Ovary (tissue), 9 donors: ENCODE data around the gene TMEM184A. TPM values are rescaled to one million over a fixed set of nuclear protein-coding genes. Genes with fewer than 3 reads are reported as not detected.

Source experiments
- DNase-seq, 5 donors: peaks; one replicate each; pipeline ENCODE4 v3.0.0-alpha.2; 2019 to 2020
- H3K27ac ChIP-seq, 2 donors: fragments of 200-600 bp; one replicate each; pipeline versions ENCODE4 v1.5.1 to v1.8.0; 2019 to 2022
- H3K27me3 ChIP-seq: fragments of 200-600 bp; one replicate; pipeline ENCODE4 v1.8.0; 2022
- H3K36me3 ChIP-seq: fragments of 200-600 bp; sonication (generic); one replicate; pipeline ENCODE4 v1.5.1; 2019
- H3K4me1 ChIP-seq: one replicate; pipeline ENCODE4 v1.8.1; 2013; ENCODE audit warnings: mild to moderate bottlenecking, moderate library complexity; ENCODE audit not compliant: insufficient read depth
- H3K4me3 ChIP-seq: fragments of 200-600 bp; sonication (generic); one replicate; pipeline ENCODE4 v1.5.1; 2017
- H3K9me3 ChIP-seq, 2 donors: fragments of 200-600 bp in 1 of 2; sonication (generic) in 1 of 2; one replicate each; pipeline versions ENCODE4 v1.5.1 to v1.8.1; 2013 to 2019; ENCODE audit warnings: mild to moderate bottlenecking in 1 of 2, moderate library complexity in 1 of 2
- CTCF ChIP-seq, 3 donors: fragments of 450-650 bp in 2 of 3; fragments of 200-600 bp in 1 of 3; IDR thresholded peaks; one replicate each; pipeline versions ENCODE4 v1.5.1 to v1.8.0; 2016 to 2022; ENCODE audit warnings: antibody characterized with exemption in 3 of 3, mild to moderate bottlenecking in 1 of 3
- EP300 ChIP-seq: sonication (generic); formaldehyde crosslinking; IDR thresholded peaks from one replicate; pipeline ENCODE4 v1.6.1; 2017; ENCODE audit warnings: antibody characterized with exemption
- POLR2A ChIP-seq: fragments of 450-650 bp; IDR thresholded peaks from one replicate; pipeline ENCODE4 v1.6.1; 2017; ENCODE audit warnings: antibody characterized with exemption, mild to moderate bottlenecking, moderate library complexity
- WGBS, 3 donors: extraction: QIAGEN DNeasy Blood & Tissue Kit in 1 of 3; methylation state at CpG; one replicate each; pipeline versions ENCODE4 v1.1.5 to v1.1.7; 2013 to 2017; 5-methylcytosine and 5-hydroxymethylcytosine counted together
- intact Hi-C, 4 donors: fragments of 100-400 bp; cut with DNase I; formaldehyde crosslinking; loops; one replicate each; pipeline versions ENCODE4 v1.11.0 to v1.15.1; 2022 to 2023
- polyA plus RNA-seq, 2 donors: library from polyadenylated mRNA; stranded (reverse); fragments of 200-250 nt in 1 of 2; fragments of 350-450 nt in 1 of 2; fragmentation: Illumina TruSeq in 1 of 2; extraction: RNeasy Lipid Tissue Mini Kit (QIAGEN cat#74804) in 1 of 2; gene quantifications; one replicate each; pipeline ENCODE4 v1.2.3, GENCODE V29; 2013 to 2014
- total RNA-seq, 7 donors: library from RNA; depleted of rRNA in 2 of 7; stranded (reverse); fragments of >200 nt in 2 of 7; fragmentation: NEBNext Ultra II Directional in 3 of 7; extraction: Animal tissue kit (Norgen Biotek cat#: 25700) in 3 of 7; gene quantifications; one replicate each; pipeline versions ENCODE4 v1.1.0 to v1.2.4, GENCODE V29; 2016 to 2023
- donor health status: DM: no; HTN: no; CAD: no; lungs with moderate emphysema.
- donor health status: DM: no; HTN: no; CAD: no.
- donor health status: Bipolar disorder and iron deficiency.
- donor health status: DM: yes; HTN: yes; CAD: no.
- donor health status: DM: no; HTN: no; CAD: no.
- donor health status: DM: yes; HTN: yes; CAD: no.

TMEM184A gene
- total and polyA plus RNA-seq, 9 donors: 0.05 to 8.4 (median 1.6) TPM; not detected in 2

- DNase-seq: no peak
- Histone ChIP-seq H3K27me3 (no peaks in the 10 kb centered on the region), H3K4me3 (no peak overlapping the region), H3K27ac (no peak overlapping the region), H3K9me3 (no peaks in the 10 kb centered on the region), H3K4me1 (peaks cover 2% of the 10 kb centered on the region), H3K36me3 (no peaks in the 10 kb centered on the region)
- TF ChIP-seq POLR2A: no peak
- no peak for TF ChIP-seq EP300
- TF ChIP-seq CTCF (IDR thresholded peaks at IDR 0.05): no peak
- intact Hi-C loops: no loop called here
- WGBS, 3 donors: 88 to 89% (median 88%) methylated on average over 15 of the region's 15 CpGs
Measured at GRCh38 chr7:1563981-1564602, 8.1 kb upstream of the TMEM184A start.

- no peaks in the 10 kb centered on the region for H3K36me3 ChIP-seq
- intact Hi-C loops: no loop called here
- H3K9me3 ChIP-seq: no peaks in the 10 kb centered on the region
- no peak overlapping the region for H3K4me3 ChIP-seq
- no peaks in the 10 kb centered on the region for H3K27me3 ChIP-seq
- no peak for TF ChIP-seq EP300
- TF ChIP-seq POLR2A: no peak
- no peak for TF ChIP-seq CTCF (IDR thresholded peaks at IDR 0.05)
- no peak overlapping the region for H3K27ac ChIP-seq
- no peaks in the 10 kb centered on the region for H3K4me1 ChIP-seq
- no peak for DNase-seq
- WGBS, 3 donors: 44 to 55% (median 49%) methylated on average over 18 of the region's 18 CpGs
Measured at GRCh38 chr7:1562597-1563051, 6.6 kb upstream of the TMEM184A start.

GRCh38 chr7:1562116-1562515 lies 6.1 kb upstream of the TMEM184A start:
- H3K4me1 ChIP-seq: no peaks in the 10 kb centered on the region
- no peak for TF ChIP-seq EP300
- TF ChIP-seq CTCF (IDR thresholded peaks at IDR 0.05): no peak
- no peak for TF ChIP-seq POLR2A
- DNase-seq: no peak
- H3K36me3 ChIP-seq: no peaks in the 10 kb centered on the region
- 61 to 68% (median 66%) methylated on average over 16 of the region's 16 CpGs for WGBS, 3 donors
- H3K4me3 ChIP-seq: no peak overlapping the region
- no peaks in the 10 kb centered on the region for H3K27me3 ChIP-seq
- intact Hi-C loops: no loop called here
- no peaks in the 10 kb centered on the region for H3K9me3 ChIP-seq
- H3K27ac ChIP-seq: no peak overlapping the region

- intact Hi-C loops: no loop called here
- H3K27ac ChIP-seq: no peak overlapping the region
- TF ChIP-seq EP300: no peak
- no peaks in the 10 kb centered on the region for H3K27me3 ChIP-seq
- H3K4me3 ChIP-seq: no peak overlapping the region
- peak in 1 of 5 donors; percentile 17 for DNase-seq
- no peaks in the 10 kb centered on the region for H3K4me1 ChIP-seq
- 74 to 77% (median 75%) methylated on average over 32 to 34 of the region's 34 CpGs for WGBS, 3 donors
- H3K36me3 ChIP-seq: no peaks in the 10 kb centered on the region
- H3K9me3 ChIP-seq: no peaks in the 10 kb centered on the region
Measured at GRCh38 chr7:1561036-1561940, 5.3 kb upstream of the TMEM184A start.
